ENCODE data around the gene MIPOL1.

DNA sequence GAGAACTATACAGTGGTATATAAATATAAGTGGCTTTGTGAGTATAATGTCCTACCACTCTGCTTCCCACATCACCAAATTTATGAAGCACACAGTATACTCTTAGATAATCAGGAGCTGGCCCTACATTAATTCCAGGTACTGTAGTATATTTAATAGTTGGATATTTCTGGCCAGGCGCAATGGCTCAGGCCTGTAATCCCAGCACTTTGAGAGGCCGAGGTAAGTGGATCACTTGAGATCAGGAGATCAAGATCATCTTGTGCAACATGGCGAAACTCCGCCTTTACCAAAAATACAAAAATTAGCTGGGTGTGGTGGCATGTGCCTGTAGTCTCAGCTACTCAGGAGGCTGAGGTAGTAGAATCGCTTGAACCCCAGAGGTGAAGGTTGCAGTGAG lies 293.3 kb downstream of the MIPOL1 start:
- TF ChIP-seq, protein P1, sequence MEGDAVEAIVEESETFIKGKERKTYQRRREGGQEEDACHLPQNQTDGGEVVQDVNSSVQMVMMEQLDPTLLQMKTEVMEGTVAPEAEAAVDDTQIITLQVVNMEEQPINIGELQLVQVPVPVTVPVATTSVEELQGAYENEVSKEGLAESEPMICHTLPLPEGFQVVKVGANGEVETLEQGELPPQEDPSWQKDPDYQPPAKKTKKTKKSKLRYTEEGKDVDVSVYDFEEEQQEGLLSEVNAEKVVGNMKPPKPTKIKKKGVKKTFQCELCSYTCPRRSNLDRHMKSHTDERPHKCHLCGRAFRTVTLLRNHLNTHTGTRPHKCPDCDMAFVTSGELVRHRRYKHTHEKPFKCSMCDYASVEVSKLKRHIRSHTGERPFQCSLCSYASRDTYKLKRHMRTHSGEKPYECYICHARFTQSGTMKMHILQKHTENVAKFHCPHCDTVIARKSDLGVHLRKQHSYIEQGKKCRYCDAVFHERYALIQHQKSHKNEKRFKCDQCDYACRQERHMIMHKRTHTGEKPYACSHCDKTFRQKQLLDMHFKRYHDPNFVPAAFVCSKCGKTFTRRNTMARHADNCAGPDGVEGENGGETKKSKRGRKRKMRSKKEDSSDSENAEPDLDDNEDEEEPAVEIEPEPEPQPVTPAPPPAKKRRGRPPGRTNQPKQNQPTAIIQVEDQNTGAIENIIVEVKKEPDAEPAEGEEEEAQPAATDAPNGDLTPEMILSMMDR (IDR thresholded peaks at IDR 0.05), result no peak
- TF ChIP-seq POLR2A (IDR thresholded peaks at IDR 0.05), result no peak
